AG10803 (cell line): ENCODE results near the gene TOPBP1.

ENCODE experiments used
- DNase-seq: peaks from one replicate; pipeline ENCODE4 v3.0.0; 2010; ENCODE audit warnings: low read depth
- H3K4me3 ChIP-seq: 2 replicates; pipeline ENCODE4 v1.5.1; 2011; ENCODE audit warnings: mild to moderate bottlenecking, low read length, control low read depth
- TF ChIP-seq, protein P1 (sequence below): conservative IDR thresholded peaks from 2 replicates; pipeline ENCODE4 v1.5.1; 2011; ENCODE audit warnings: mild to moderate bottlenecking, low read length, control low read depth, inconsistent platforms

TOPBP1 gene

DNA sequence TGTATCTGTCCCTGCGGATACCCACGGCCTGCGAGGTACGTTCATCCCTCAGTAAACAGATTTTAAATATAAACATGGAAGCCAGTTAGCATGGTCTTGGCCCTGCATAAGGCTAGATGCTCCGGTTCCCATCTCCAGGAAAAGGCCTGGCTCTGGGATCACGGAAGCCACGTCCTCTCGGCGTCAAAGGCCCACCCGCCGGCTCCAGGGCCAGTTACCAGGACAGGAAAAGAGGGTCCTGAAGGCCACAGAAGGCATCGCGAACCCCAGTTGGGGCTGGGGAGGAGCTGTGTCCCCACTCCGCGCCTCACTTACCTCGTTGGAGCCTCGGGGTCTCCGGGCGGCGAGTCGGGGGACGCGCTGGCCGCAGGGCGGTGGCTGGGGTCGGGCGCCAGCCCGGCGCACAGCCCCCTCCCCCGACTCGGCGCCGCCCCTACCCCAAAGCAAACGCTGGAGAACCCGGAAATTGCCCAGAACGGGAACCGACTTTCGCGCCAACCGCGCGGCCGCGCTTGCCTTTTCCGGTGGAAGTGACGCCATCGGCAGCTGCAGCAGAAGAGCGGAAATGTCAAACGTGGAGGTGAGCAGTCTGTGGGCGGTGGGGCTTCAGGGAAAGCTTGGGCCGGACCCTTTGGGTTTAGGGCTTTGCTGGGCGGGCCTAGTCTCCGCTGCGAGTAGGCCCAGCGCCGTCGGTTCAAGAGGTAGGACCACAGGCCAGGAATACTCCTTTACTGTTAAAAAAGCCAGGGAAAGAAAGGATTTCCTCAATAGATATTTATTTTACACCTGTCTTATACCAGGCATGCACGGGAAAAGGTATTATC lies at the start of gene TOPBP1:
Gene TOPBP1, minus strand, starts transcription at position 488 of the 824 bp plus-strand sequence. CDS start 814 bp downstream, outside the sequence.
- TF ChIP-seq, protein P1, sequence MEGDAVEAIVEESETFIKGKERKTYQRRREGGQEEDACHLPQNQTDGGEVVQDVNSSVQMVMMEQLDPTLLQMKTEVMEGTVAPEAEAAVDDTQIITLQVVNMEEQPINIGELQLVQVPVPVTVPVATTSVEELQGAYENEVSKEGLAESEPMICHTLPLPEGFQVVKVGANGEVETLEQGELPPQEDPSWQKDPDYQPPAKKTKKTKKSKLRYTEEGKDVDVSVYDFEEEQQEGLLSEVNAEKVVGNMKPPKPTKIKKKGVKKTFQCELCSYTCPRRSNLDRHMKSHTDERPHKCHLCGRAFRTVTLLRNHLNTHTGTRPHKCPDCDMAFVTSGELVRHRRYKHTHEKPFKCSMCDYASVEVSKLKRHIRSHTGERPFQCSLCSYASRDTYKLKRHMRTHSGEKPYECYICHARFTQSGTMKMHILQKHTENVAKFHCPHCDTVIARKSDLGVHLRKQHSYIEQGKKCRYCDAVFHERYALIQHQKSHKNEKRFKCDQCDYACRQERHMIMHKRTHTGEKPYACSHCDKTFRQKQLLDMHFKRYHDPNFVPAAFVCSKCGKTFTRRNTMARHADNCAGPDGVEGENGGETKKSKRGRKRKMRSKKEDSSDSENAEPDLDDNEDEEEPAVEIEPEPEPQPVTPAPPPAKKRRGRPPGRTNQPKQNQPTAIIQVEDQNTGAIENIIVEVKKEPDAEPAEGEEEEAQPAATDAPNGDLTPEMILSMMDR: no peak
- peak within 1 kb of the TSS; percentile 92 for H3K4me3 ChIP-seq
- DNase-seq: peak; percentile 49

DNA sequence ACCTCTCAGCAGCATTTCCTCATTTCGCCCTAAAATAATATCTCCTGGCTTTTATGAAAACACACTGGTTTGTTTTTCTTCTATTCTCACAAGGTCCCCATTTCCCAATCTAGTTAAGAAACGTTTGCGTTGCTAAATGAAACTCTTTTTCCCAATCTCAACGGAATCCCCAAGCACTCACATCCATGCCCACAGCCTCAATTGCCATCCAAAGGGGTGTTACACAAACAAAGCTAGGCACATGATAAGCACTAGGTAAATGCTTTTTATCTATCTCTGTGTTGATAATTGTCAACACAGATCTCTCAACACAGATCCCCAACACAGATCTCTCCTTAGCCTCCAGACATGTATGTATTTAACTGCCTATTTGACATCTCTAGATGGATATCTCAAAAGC lies 49.3 kb upstream of the TOPBP1 start:
- DNase-seq: no peak

DNA sequence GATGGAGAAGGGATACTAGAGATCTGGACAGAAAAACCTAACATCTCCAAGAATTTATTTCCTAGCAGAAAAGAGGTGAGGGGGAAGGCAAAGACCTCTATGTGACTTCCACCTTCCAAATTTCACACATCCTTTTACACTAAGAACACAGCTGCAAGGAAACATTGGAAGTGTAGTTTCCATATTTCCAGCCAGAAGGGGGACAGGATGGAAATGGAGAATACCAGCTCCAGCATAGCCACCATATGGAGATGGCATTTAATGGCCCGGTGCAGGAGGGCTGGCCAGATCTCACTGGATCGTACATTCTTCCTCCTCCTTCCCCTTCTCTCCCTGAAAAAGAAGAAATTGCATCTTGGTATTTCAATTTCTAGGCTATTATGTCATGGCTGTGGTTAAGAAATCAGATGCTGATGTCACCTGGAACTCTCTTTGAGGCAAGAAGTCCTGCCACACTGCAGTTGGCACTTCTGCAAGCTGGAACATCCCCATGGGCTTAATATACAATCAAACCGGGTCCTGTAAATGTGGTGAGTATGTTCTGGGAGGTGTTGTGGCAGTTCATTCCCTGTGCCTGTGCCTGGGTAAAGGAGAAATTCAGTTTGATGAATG lies 47.5 kb upstream of the TOPBP1 start:
- TF ChIP-seq, protein P1: no peak
- DNase-seq: no peak
- H3K4me3 ChIP-seq: no peak overlapping the region

More for the DNA sequence above, 49.3 kb upstream of the TOPBP1 start:
- no peak overlapping the region for H3K4me3 ChIP-seq
- TF ChIP-seq, protein P1: no peak

DNA sequence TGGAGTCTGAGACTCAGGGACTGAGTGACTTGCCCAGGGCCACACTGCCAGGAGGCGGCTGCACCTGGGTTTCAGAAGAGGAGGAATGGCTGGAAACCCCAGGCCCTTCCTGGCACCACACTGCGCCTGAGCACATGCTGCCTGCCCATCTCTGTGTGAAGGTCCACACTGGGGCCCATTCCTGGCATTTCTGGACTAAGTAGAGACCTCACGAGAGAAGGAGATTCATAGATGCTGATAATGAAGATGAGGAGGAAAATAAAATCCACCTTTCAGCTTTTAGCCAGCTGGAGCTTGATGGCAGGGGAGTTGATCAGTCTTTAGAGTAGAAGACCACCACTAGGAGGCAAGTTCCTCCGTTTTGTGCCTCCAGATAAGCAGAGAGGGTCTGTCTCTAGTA lies 44.3 kb upstream of the TOPBP1 start:
- H3K4me3 ChIP-seq: no peak overlapping the region
- TF ChIP-seq, protein P1: no peak
- no peak for DNase-seq

DNA sequence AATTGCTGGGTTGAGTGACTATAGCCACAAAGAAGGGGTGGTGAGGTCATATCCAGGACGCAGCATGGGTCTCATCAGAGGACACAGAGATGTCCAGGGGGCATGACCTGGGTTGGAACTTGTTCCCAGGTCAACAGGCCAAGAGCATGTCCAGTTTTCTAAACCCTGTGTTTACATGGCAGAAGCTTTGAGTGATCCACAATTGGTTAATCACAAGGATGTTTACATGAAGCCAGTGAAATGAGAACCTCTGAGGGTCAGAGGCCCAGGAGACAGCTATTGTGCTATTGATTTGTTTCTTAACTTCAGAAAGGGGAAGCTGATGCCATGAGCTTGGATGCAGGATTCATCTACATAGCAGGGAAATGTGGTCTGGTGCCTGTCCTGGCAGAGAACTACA lies 42.2 kb upstream of the TOPBP1 start:
- TF ChIP-seq, protein P1: no peak
- no peak overlapping the region for H3K4me3 ChIP-seq
- DNase-seq: no peak

DNA sequence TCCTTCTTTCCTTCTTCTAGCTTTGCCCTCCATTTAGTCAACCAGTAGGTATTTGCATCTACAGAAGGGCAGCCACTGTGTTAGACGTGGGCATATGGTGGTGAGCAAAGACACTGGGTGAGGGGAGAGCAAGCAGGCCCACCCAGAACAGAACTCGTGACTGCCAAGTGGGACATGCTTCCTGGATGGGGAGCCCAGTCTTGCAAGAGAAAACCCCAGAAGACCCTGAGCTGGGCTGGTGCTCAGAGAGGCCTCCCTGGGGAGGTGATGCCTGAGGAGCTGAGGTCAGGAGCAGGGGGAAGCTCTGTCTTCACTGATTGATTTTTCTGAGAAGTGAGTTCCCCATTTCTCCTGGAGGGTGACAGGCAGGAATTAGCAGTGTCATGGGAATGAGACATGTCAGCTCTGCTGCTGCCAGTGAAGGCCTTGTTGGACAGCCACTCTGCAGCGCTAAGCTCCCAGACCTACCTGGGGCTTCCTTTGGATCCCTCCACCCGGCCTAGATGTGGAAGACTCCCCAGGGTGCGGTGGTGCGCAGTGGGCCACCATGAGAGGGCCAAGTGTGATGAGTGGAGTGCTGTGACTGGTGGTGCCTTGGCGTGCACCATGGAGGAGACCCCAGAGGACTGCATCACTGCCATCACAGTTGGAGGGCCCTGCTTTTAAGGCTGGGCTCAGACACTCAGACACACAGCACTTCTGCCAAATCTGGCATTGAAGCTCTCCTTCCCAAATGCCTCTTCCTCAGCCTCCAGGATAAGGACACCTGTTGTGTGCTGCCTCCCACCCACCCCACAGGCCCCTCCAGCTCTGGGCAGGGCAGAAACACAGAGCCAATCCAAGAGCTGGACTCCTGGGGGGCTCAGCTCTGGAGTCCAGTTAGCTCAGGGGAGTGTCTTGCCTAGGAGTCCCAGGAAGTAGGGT lies 40.0 kb upstream of the TOPBP1 start:
- H3K4me3 ChIP-seq: no peak overlapping the region
- TF ChIP-seq, protein P1: no peak
- DNase-seq: no peak
